Activated CD4-positive, CD25-positive, alpha-beta regulatory T cell treated with anti-CD3 and anti-CD28 coated beads, Interleukin-2, amount 50 U/mL, for 16 hours (primary cell): ENCODE results near the gene CREB5.

ENCODE experiments used
- DNase-seq: peaks from one replicate; pipeline ENCODE4 v3.0.0-alpha.2; 2020; ENCODE audit warnings: low read depth, low spot score

CREB5 gene

DNA sequence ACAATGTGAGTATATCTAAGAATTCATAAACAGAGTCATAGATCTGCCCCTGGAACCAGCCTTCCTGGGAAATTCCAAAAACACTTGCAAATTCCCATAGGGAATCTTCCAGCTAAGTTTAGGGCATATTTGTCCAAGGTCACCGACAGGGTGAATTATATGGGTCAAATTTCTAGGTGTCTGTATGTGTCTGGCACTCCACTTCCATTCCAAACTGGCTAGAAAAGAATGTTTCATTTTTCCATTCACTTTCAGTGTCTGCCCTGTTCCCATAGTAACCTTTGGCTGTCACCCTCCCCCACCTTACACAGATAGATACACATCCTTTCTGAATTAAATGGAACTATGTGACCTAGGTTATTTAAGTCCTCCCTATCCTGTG is 230.9 kb downstream of the CREB5 start:
- DNase-seq = no peak

GRCh38 chr7:28643584-28644340 is 231.4 kb downstream of the CREB5 start:
- DNase-seq = no peak

DNA sequence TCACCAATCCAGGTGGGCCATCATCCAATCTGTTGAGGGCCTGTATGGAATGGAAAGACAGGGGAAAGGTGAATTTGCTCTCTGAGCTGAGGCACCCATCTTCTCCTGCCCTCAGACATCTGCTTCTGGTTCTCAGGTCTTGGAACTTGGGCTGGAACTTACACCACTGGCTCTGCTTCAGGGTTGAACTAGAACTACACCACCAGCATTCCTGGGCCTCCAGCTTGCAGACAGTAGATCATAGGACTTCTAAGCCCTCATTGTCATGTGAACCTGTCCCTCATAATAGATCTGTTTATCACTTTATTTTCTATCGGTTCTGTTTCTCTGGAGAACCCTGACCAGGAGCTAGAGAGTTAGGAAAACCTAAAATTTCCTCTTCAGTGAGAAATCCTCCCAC is 233.5 kb downstream of the CREB5 start:
- no peak for DNase-seq

DNA sequence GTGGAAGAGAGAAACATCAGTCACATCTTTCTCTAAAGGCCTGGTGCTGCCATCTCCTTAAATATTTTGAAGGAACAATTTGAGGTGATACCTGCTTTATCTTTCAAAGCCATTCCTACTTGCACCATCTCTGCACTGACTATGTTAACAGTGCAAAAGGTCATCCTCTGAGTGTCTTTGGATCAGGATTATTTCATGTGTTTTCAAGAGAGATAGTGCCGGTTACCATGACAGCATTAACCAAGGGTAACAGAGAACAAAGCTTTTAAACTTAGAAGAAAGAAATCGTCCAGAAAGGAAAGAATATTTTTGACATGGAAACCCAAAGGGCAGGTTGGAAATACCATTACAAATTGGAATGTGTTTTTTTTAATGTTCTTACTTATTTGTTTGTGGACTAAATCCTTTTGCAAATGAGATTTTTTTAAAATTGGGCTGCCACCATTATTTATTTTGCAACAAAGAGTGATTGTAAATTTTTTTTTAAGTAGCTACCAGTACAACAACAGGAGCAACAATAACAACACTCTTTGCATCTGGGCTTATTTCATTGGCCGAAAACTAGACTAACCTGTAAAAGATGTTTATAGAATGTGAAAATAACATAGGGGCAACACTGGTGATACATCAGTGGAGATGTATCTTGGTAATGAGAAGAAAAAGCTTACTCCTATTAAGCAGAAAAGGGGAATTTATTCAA is 234.2 kb downstream of the CREB5 start:
- no peak for DNase-seq

- DNase-seq = no peak
Observed at GRCh38 chr7:28647076-28647421, 234.7 kb downstream of the CREB5 start.

- no peak for DNase-seq
Observed at GRCh38 chr7:28649189-28649588, 236.9 kb downstream of the CREB5 start.

DNA sequence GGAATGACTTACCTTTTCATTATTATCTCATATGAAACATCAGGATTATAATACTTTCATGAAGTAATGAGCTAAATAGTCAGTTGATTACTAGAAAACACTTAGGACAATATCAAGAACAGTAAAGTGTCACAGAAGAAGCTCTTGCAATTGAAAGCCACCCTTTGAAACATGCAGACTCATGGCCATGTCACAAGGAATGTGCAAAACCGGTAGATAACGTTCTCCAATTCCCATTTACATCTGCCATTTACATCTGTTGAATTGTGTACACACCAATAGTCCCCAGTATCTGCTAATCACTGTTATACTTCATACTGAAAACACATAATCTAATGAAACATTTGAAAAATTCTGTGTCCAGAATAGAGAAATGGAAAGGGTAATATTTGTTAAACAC is 237.5 kb downstream of the CREB5 start:
- DNase-seq = no peak

DNA sequence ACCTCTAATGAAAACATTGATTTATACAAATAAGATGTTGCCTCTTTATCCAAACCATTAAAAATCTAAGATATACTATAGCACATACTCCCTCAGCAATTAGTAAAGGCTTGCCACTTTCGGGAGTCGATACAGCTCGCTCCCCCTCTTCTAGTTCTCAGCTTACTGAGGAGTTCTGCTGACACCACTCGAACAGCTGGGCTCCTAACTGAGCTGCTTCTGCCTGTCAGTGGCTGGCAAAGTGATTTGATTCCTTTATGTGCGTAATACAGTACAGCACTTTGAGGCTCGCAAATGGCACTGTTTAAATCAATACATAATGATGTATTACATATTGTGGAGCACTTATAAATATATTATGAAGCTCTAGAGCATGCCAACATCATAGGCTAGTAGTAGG is 241.8 kb downstream of the CREB5 start:
- no peak for DNase-seq

- no peak for DNase-seq
Observed at GRCh38 chr7:28656529-28656928, 244.2 kb downstream of the CREB5 start.

GRCh38 chr7:28658381-28658780 is 246.1 kb downstream of the CREB5 start:
- DNase-seq = no peak

DNA sequence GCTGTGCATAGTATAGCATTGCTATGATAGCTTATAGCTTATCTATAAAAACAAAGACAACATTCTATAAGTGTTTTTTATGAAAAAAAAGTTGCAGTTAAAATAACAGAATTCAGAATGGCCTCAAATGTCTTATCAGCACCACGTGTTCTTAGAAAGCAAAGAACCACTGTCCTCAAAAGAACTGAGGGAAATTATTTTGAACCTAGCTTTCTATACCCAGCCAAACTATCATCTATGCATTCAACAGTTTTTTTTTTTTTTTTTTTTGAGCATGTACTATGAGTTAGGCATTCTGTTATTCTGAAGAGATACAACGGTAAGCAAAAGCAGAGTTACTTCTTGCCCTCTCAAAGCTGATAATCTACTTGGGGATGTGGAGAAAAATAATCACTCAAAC is 247.8 kb downstream of the CREB5 start:
- DNase-seq = no peak

GRCh38 chr7:28661826-28662595 is 249.7 kb downstream of the CREB5 start:
- DNase-seq = no peak

- DNase-seq = no peak
Observed at GRCh38 chr7:28666154-28666553, 253.8 kb downstream of the CREB5 start.

DNA sequence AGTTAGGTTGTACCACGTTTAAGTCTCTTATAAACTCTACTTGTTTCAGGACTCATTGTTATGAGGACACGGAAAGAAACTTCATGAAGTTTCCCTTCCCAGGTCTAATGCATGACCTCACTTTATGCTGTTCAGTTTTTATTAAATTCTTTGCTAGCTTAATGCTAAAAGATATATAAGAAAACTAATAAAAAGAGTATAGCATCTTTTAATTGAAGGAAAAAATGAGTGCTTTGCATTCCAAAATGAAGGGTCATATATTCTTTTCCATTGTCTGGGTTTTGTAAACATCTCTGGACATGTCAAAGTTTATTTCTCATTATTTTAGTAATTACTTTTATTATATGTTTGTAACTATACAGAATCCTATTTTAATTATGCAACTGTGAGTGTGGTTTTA is 255.8 kb downstream of the CREB5 start:
- DNase-seq = no peak

GRCh38 chr7:28669330-28669729 is 257.0 kb downstream of the CREB5 start:
- DNase-seq = no peak

DNA sequence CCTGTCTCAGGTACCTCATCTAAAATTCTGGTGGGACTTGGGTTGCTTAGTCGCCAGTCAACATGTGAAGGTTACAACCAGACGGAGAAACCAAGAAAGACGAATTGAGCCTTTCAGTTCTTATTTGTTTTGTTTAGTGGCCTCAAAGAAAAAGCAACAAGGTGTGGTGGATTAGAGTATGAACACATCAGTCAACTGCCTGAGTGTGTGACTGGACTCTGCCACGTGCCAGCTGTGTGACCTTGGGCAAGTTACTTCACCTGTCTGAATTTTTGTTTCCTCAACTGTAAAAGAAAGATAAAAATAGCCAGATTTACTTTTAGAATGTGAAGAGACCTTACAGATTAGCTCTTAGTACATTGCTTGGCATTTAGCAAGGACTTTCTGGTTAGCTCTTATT is 259.2 kb downstream of the CREB5 start:
- no peak for DNase-seq

GRCh38 chr7:28672397-28672797 is 260.1 kb downstream of the CREB5 start:
- no peak for DNase-seq

DNA sequence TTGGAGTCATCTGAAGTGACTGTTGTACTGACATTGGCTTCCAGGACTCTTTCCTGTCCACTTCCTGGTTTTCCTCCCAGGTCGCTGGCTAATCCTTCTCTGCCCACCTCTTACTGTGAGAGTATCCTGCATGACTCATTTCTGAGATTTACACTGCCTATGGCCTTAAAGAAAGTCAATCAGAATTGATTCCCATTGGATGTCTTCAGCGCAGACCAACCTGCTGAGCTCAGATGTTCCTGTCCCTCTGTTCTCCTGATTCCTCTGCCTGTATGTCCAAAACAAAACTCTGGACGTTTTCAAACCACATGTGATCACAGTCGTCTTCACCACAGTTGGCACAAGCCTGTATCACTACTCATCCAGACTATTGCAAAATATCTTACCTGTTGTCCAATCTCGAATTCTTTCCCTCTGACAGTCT is 262.1 kb downstream of the CREB5 start:
- DNase-seq = no peak

GRCh38 chr7:28675429-28675828 is 263.1 kb downstream of the CREB5 start:
- no peak for DNase-seq

DNA sequence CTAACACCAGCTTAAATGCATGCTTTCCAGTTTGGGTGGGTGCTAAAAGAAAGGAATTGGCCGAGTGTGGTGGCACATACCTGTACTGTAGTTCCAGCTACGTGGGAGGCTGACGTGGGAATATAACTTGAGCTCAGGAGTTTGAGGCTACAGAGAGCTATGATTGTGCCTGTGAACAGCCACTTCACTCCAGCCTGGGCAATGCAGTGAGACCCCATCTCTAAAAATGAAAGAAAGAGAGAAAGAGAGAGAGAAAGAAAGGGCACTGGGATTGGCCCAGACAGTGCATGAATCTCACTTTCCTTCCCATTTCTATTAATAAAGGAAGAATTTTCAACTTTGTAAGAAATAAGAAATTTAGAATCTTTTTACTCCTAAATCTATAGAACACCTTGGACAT is 265.4 kb downstream of the CREB5 start:
- no peak for DNase-seq

GRCh38 chr7:28678431-28678965 is 266.2 kb downstream of the CREB5 start:
- DNase-seq = no peak

DNA sequence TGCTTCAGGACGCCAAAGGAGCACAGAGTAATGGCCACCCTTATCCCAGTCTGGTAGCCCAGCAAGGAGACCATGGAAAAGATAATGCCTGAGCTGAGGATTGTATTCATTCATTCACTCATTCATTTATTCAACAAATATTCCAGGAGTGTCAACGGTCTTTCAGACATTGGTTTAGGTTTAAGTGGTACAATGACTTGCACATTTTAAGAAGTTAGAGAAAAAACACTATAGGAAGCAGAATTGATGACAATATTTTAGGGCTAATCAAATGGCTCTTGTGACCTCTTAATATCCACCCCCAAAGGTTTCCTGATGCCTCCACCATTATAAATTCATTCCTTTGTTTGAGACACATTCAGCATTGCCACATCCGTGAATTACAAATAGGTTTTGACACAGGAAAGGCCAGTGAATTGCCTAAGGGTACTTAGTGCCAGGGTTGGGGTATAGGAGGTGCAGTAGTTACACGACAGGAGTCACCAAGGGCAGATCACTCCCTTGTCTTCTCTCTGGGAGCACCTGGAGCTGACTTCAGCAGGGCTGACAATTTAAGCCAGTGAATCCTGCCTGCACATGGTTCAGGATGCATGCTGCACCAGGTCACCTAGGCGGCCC is 269.5 kb downstream of the CREB5 start:
- DNase-seq = no peak
